Measurements from ENCODE around the gene TTLL11. TPM values are rescaled to one million over a fixed set of nuclear protein-coding genes. Genes with fewer than 3 reads are reported as not detected.

The TTLL11 gene
- total and polyA plus RNA-seq, 7 experiments from 2014 or later: 3.0 to 8.6 (median 4.4) TPM

DNA sequence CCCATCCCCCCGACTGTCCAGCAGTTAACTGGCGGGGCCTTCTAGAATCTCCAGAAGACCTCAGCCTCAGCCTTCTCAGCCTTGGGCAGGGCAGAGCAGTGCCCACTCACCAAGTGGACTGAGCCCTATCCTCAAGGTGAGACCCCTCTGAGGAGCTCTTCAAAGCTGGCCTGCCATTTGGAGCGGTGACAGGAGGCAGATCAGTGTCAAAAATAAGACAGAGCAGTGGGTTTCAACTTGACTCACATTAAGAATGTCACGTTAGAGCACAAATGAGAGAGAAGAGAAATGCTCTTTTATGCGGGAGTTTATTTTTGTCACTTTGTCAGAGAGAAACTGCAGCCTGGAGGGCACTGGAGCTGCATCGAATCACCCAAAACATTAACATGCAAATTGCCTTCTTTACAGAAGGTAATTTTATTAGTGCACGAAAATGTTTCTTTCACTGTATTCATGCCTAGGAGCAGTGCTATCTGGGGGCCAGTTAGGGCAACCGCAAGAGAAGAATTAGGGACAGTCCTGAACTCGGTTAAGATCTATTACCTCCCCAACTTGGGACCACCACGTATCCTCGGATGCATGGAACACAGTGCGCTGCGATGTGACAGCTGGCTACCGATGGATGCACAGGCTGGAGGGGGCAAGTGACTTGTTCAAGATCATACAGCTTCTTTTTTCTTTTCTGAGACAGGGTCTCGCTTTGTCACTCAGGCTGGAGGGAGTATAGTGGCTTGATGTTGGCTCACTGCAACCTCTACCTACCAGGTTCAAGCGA is 253.2 kb downstream of the TTLL11 start:
- intact Hi-C loops (cut with micrococcal nuclease): no loop called here
- H3K27ac ChIP-seq (ENCODE audit: low read depth, low read length): no peak overlapping the region
- ATAC-seq: no peak
- H3K9me3 ChIP-seq (ENCODE audit: control insufficient read depth in 2 of 3, low read length in 3 of 3): no peaks in the 10 kb centered on the region
- no peaks in the 10 kb centered on the region for H3K4me1 ChIP-seq (ENCODE audit: control insufficient read depth in 2 of 2, insufficient read depth in 2 of 2, low read length in 2 of 2)
- Mint-ChIP-seq H3K9me3 (peaks cover 0 to 11% (median 3%) of the 10 kb centered on the region in 11 donors), H3K4me1 (peaks cover 0 to 4% (median 0%) of the 10 kb centered on the region in 7 donors), H3K27me3 (peaks cover 0 to 10% (median 0%) of the 10 kb centered on the region in 5 donors), H3K27ac (no peak overlapping the region), H3K4me3 (no peak overlapping the region), H3K36me3 (peaks cover 0 to 11% (median 8%) of the 10 kb centered on the region in 5 donors)
- ChIA-PET POLR2A (no interaction called here), CTCF (no interaction called here)
- no peak for DNase-seq
- no peaks in the 10 kb centered on the region for H3K36me3 ChIP-seq (ENCODE audit: control insufficient read depth in 2 of 3, insufficient read depth in 3 of 3, low read length in 3 of 3)
- H3K27me3 ChIP-seq (ENCODE audit: control insufficient read depth in 2 of 2, insufficient read depth in 2 of 2, low read length in 2 of 2): no peaks in the 10 kb centered on the region
- H3K4me3 ChIP-seq (ENCODE audit: low read length): no peak overlapping the region

DNA sequence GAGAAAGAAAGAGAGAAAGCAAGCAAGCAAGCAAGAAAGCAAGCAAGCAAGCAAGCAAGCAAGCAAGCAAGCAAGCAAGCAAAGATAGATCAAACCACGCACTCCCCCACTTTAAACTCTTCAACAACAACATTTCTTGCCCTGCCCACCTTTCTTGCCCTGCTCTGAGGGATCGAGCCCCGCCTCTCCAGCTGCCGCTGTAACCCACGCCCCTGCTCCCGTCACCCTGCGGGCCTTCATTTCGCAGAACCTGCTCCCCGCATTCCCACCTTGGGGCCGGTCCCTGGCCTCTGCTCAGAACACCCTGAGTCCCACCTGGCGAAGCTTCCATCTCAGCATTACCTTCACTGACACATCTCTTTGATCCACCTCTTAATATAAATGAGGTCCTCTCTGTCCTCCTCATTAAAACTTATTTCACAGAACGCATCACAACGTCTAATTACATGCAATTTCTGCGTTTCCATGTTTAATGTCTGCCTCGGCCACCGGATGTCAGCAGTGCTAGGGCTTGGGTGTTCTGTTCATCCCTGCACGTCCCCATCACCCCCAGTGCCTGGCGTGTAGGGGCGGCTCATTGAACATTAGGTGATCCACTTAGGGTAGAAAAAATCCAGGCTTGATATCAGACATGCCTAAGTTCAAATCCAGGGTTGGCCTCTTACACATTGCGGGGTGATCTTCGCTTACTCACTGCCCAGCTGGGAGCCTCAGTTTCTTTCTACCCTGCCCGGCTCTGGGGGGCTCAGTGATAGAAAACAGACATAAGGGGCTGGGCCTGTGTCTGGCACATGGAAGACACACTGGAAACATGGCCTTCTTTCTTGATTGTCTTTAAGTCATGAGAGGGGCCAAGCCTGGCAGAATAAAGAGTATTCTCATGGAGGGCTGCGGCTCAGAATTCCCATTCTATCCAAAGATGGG is 254.1 kb downstream of the TTLL11 start:
- Histone ChIP-seq H3K9me3 (ENCODE audit: control insufficient read depth in 2 of 3, low read length in 3 of 3) (no peaks in the 10 kb centered on the region), H3K27me3 (ENCODE audit: control insufficient read depth in 2 of 2, insufficient read depth in 2 of 2, low read length in 2 of 2) (no peaks in the 10 kb centered on the region), H3K27ac (ENCODE audit: low read depth, low read length) (no peak overlapping the region), H3K4me1 (ENCODE audit: control insufficient read depth in 2 of 2, insufficient read depth in 2 of 2, low read length in 2 of 2) (no peaks in the 10 kb centered on the region), H3K4me3 (ENCODE audit: low read length) (no peak overlapping the region), H3K36me3 (ENCODE audit: control insufficient read depth in 2 of 3, insufficient read depth in 3 of 3, low read length in 3 of 3) (no peaks in the 10 kb centered on the region)
- no peak for ATAC-seq
- Mint-ChIP-seq H3K4me3 (no peak overlapping the region), H3K27me3 (peaks cover 0 to 2% (median 0%) of the 10 kb centered on the region in 5 donors), H3K36me3 (peaks cover 0 to 3% (median 2%) of the 10 kb centered on the region in 5 donors), H3K9me3 (peaks cover 0 to 2% (median 0%) of the 10 kb centered on the region in 11 donors), H3K27ac (no peak overlapping the region), H3K4me1 (peaks cover 0 to 4% (median 0%) of the 10 kb centered on the region in 7 donors)
- intact Hi-C loops (cut with micrococcal nuclease): no loop called here
- ChIA-PET POLR2A (no interaction called here), CTCF (no interaction called here)
- no peak for DNase-seq

DNA sequence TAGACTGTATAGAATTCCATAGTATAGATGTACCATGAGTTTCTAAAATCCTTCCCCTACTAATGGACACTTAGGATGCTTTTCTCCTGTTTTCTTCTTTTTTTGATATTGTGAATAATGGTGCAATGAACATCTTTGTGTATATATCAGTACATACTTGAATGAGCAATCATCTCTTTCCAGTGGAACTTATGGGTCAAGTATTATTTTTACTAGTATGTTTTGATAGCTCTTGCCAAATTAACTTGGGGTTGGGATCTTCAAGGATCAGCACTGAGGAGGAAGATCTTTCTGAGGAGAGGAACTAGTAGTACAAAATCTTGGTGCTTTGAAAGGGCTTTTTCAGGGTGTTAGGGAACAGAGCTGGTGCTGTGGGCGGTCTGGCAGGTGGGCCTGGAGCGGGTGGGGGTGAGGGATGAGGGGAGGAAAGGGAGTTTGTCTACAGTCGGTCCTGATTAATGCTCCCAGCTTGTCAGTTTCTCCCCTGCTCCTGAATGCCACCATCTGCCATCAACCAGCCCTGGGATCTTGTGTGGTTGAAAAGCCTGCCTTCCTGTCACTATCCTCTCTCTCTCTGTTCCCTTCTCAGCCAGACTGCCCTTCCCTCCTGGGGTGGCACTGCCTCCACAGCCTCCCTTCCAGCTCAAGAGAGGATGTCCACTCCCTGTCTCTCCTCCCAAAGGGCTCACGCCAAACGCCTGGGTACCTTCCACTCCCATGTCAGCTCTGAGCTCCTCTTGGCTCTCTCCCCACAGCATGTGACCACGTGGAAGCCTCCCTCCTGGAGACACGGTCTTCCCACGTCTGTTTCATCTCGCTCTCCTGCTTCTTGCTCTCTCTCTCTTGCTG is 255.8 kb downstream of the TTLL11 start:
- H3K27me3 Mint-ChIP-seq: no peaks in the 10 kb centered on the region
- Histone ChIP-seq H3K27me3 (ENCODE audit: control insufficient read depth in 2 of 2, insufficient read depth in 2 of 2, low read length in 2 of 2) (no peaks in the 10 kb centered on the region), H3K9me3 (ENCODE audit: control insufficient read depth in 2 of 3, low read length in 3 of 3) (no peaks in the 10 kb centered on the region), H3K4me3 (ENCODE audit: low read length) (no peak overlapping the region), H3K36me3 (ENCODE audit: control insufficient read depth in 2 of 3, insufficient read depth in 3 of 3, low read length in 3 of 3) (no peaks in the 10 kb centered on the region), H3K4me1 (ENCODE audit: control insufficient read depth in 2 of 2, insufficient read depth in 2 of 2, low read length in 2 of 2) (no peaks in the 10 kb centered on the region), H3K27ac (ENCODE audit: low read depth, low read length) (no peak overlapping the region)
- ATAC-seq (no peak), DNase-seq (no peak)
- H3K4me1 Mint-ChIP-seq: peaks cover 0 to 4% (median 0%) of the 10 kb centered on the region in 7 donors
- peaks cover 0 to 3% (median 0%) of the 10 kb centered on the region in 5 donors for H3K36me3 Mint-ChIP-seq
- H3K4me3 Mint-ChIP-seq: no peak overlapping the region
- ChIA-PET CTCF (no interaction called here), POLR2A (no interaction called here)
- H3K9me3 Mint-ChIP-seq: no peaks in the 10 kb centered on the region
- H3K27ac Mint-ChIP-seq: no peak overlapping the region
- intact Hi-C loops (cut with micrococcal nuclease): no loop called here

DNA sequence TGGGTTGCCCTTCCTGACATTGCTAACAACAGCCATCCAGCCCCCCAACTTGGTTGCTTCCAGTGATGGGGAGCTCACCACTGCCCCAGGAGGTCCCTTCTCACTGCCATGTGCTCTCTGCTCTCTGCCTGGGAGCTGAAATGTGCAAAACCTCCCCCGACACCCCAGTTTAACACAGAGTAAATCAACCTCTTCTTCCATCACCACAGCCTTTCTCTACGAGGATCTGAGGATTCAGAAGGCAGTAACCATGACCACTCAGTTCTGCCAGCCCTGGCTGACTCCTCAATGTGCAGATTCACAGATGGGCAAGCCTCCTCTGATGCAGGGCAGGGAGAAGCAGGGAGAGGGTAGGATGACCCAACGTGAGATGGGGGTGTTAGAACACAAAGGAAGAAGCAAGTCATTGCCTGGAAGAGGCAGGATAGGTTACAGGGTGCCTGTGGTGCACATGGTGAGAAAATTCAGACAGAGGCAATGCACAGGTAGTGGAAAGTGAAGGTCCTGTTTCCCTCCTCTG is 256.7 kb downstream of the TTLL11 start:
- CTCF ChIA-PET: no interaction called here
- DNase-seq: peak in 1 of 9 donors; percentile 8
- ATAC-seq: no peak

DNA sequence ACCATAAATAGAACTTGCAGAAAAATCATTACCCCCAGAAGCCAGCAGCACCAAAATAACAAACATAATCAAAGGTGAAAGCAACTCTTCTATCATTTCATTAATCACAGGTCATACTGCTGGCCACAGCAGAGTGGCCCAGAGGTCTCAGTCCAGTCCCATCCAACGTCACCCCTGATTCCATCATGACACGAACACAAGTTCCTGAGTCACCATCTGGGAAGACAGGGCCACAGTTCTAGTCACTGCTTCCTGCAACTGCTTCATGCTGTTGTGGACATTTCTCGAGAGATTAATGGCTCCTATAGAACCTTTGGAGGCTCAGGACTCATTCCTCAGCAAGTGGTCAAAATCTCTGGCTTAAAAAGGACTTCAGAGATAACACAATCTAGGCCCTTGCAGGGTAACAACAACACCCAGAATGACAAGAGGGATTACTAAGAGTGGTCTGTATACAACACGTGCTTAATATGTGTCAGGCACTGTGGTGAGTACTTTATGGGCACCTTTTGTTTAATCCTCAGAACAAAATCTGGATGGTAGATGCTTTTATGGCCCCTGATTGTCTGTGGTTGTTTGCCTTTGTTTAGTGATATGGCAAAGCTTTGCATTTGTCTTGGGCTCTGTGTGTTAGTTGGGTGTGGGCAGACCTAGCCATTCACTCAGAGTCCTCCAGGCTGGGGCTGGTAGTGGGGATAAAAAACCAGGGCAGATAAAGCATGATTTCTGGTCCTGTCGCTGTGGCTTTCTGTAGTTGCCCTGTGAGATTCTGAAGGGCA is 257.3 kb downstream of the TTLL11 start:
- POLR2A ChIA-PET: no interaction called here
- H3K27me3 ChIP-seq (ENCODE audit: control insufficient read depth in 2 of 2, insufficient read depth in 2 of 2, low read length in 2 of 2): no peaks in the 10 kb centered on the region
- DNase-seq (peak in 1 of 9 donors; percentile 9), ATAC-seq (no peak)
- Mint-ChIP-seq H3K27ac (no peak overlapping the region), H3K9me3 (no peaks in the 10 kb centered on the region), H3K4me1 (peaks cover 0 to 2% (median 0%) of the 10 kb centered on the region in 7 donors), H3K27me3 (no peaks in the 10 kb centered on the region), H3K36me3 (peaks cover 0 to 1% (median 0%) of the 10 kb centered on the region in 5 donors), H3K4me3 (no peak overlapping the region)
- CTCF ChIA-PET: no interaction called here
- H3K27ac ChIP-seq (ENCODE audit: low read depth, low read length): no peak overlapping the region
- no peaks in the 10 kb centered on the region for H3K4me1 ChIP-seq (ENCODE audit: control insufficient read depth in 2 of 2, insufficient read depth in 2 of 2, low read length in 2 of 2)
- no peaks in the 10 kb centered on the region for H3K9me3 ChIP-seq (ENCODE audit: control insufficient read depth in 2 of 3, low read length in 3 of 3)
- no peak overlapping the region for H3K4me3 ChIP-seq (ENCODE audit: low read length)
- intact Hi-C loops (cut with micrococcal nuclease): no loop called here
- H3K36me3 ChIP-seq (ENCODE audit: control insufficient read depth in 2 of 3, insufficient read depth in 3 of 3, low read length in 3 of 3): no peaks in the 10 kb centered on the region

More for the DNA sequence above, 256.7 kb downstream of the TTLL11 start:
- intact Hi-C loops (cut with micrococcal nuclease): no loop called here
- H3K9me3 ChIP-seq (ENCODE audit: control insufficient read depth in 2 of 3, low read length in 3 of 3): no peaks in the 10 kb centered on the region
- POLR2A ChIA-PET: no interaction called here
- no peaks in the 10 kb centered on the region for H3K27me3 ChIP-seq (ENCODE audit: control insufficient read depth in 2 of 2, insufficient read depth in 2 of 2, low read length in 2 of 2)
- H3K4me3 Mint-ChIP-seq: no peak overlapping the region
- no peak overlapping the region for H3K27ac ChIP-seq (ENCODE audit: low read depth, low read length)
- H3K9me3 Mint-ChIP-seq: no peaks in the 10 kb centered on the region
- H3K4me1 ChIP-seq (ENCODE audit: control insufficient read depth in 2 of 2, insufficient read depth in 2 of 2, low read length in 2 of 2): no peaks in the 10 kb centered on the region
- no peak overlapping the region for H3K4me3 ChIP-seq (ENCODE audit: low read length)
- H3K36me3 ChIP-seq (ENCODE audit: control insufficient read depth in 2 of 3, insufficient read depth in 3 of 3, low read length in 3 of 3): no peaks in the 10 kb centered on the region
- H3K27ac Mint-ChIP-seq: peak overlapping the region in 1 of 9 donors; percentile 61
- H3K27me3 Mint-ChIP-seq: no peaks in the 10 kb centered on the region
- H3K36me3 Mint-ChIP-seq: peaks cover 0 to 3% (median 0%) of the 10 kb centered on the region in 5 donors
- peaks cover 0 to 4% (median 0%) of the 10 kb centered on the region in 7 donors for H3K4me1 Mint-ChIP-seq

DNA sequence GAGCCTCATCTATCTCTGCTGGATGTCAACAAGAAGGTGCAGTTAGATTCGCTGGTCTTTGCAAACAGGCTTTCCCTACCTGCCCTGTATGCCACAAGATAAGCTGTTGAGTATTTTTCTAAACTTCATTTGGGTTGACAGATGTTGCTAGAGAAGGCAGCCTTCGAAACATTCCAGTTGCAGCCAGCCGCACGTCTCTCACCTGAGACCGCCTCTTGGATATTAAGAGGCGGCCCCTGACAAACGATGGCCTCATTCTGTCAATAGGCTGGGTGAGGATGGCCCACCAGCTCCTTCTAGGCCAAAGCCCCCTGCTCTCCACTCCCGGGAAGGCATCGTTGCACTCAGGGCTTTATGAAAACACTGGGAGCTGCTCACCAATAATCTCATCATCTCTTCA is 260.0 kb downstream of the TTLL11 start:
- ChIA-PET CTCF (no interaction called here), POLR2A (no interaction called here)
- H3K36me3 Mint-ChIP-seq: no peaks in the 10 kb centered on the region
- DNase-seq: no peak
- H3K4me1 Mint-ChIP-seq: no peaks in the 10 kb centered on the region
- Histone ChIP-seq H3K27ac (ENCODE audit: low read depth, low read length) (no peak overlapping the region), H3K27me3 (ENCODE audit: control insufficient read depth in 2 of 2, insufficient read depth in 2 of 2, low read length in 2 of 2) (no peaks in the 10 kb centered on the region), H3K4me3 (ENCODE audit: low read length) (no peak overlapping the region), H3K4me1 (ENCODE audit: control insufficient read depth in 2 of 2, insufficient read depth in 2 of 2, low read length in 2 of 2) (no peaks in the 10 kb centered on the region), H3K9me3 (ENCODE audit: control insufficient read depth in 2 of 3, low read length in 3 of 3) (no peaks in the 10 kb centered on the region), H3K36me3 (ENCODE audit: control insufficient read depth in 2 of 3, insufficient read depth in 3 of 3, low read length in 3 of 3) (no peaks in the 10 kb centered on the region)
- H3K9me3 Mint-ChIP-seq: no peaks in the 10 kb centered on the region
- no peaks in the 10 kb centered on the region for H3K27me3 Mint-ChIP-seq
- intact Hi-C loops (cut with micrococcal nuclease): no loop called here
- no peak for ATAC-seq
- H3K27ac Mint-ChIP-seq: no peak overlapping the region
- no peak overlapping the region for H3K4me3 Mint-ChIP-seq

Data from naive thymus-derived CD4-positive, alpha-beta T cell (primary cell).